ENCODE data around the gene CRNN.

The CRNN gene

GRCh38 chr1:152411134-152411533, 2.9 kb downstream of the CRNN start:
- no peaks in the 10 kb centered on the region for H3K4me1 ChIP-seq (ENCODE audit: control insufficient read depth, insufficient read depth, low read length)
- H3K4me3 ChIP-seq (ENCODE audit: low read length), result no peak overlapping the region
- no peak overlapping the region for H3K9ac ChIP-seq (ENCODE audit: low read length)
- H3K36me3 ChIP-seq (ENCODE audit: control insufficient read depth, insufficient read depth, low read length), result no peaks in the 10 kb centered on the region
- no peak overlapping the region for H3K27ac ChIP-seq (ENCODE audit: low read depth, low read length)
- H3K27me3 ChIP-seq (ENCODE audit: control insufficient read depth, insufficient read depth, low read length), result no peaks in the 10 kb centered on the region

- no peaks in the 10 kb centered on the region for H3K27me3 ChIP-seq (ENCODE audit: control insufficient read depth, insufficient read depth, low read length)
- H3K27ac ChIP-seq (ENCODE audit: low read depth, low read length), result no peak overlapping the region
Measured at GRCh38 chr1:152410599-152410998, 3.5 kb downstream of the CRNN start.

GRCh38 chr1:152410028-152410427, 4.0 kb downstream of the CRNN start:
- Histone ChIP-seq H3K27me3 (ENCODE audit: control insufficient read depth, insufficient read depth, low read length) (no peaks in the 10 kb centered on the region), H3K4me1 (ENCODE audit: control insufficient read depth, insufficient read depth, low read length) (no peaks in the 10 kb centered on the region), H3K9ac (ENCODE audit: low read length) (no peak overlapping the region), H3K27ac (ENCODE audit: low read depth, low read length) (no peak overlapping the region), H3K36me3 (ENCODE audit: control insufficient read depth, insufficient read depth, low read length) (no peaks in the 10 kb centered on the region), H3K4me3 (ENCODE audit: low read length) (no peak overlapping the region)

More at GRCh38 chr1:152410599-152410998, 3.5 kb downstream of the CRNN start:
- H3K4me1 ChIP-seq (ENCODE audit: control insufficient read depth, insufficient read depth, low read length), result no peaks in the 10 kb centered on the region
- no peak overlapping the region for H3K9ac ChIP-seq (ENCODE audit: low read length)
- H3K36me3 ChIP-seq (ENCODE audit: control insufficient read depth, insufficient read depth, low read length), result no peaks in the 10 kb centered on the region
- H3K4me3 ChIP-seq (ENCODE audit: low read length), result no peak overlapping the region

- Histone ChIP-seq H3K4me1 (ENCODE audit: control insufficient read depth, insufficient read depth, low read length) (no peaks in the 10 kb centered on the region), H3K27me3 (ENCODE audit: control insufficient read depth, insufficient read depth, low read length) (no peaks in the 10 kb centered on the region), H3K9ac (ENCODE audit: low read length) (no peak overlapping the region), H3K4me3 (ENCODE audit: low read length) (no peak overlapping the region), H3K27ac (ENCODE audit: low read depth, low read length) (no peak overlapping the region), H3K36me3 (ENCODE audit: control insufficient read depth, insufficient read depth, low read length) (no peaks in the 10 kb centered on the region)
Measured at GRCh38 chr1:152408664-152409063, 5.4 kb downstream of the CRNN start.

GRCh38 chr1:152398812-152399698, 15.0 kb downstream of the CRNN start:
- Histone ChIP-seq H3K4me1 (ENCODE audit: control insufficient read depth, insufficient read depth, low read length) (no peaks in the 10 kb centered on the region), H3K4me3 (ENCODE audit: low read length) (no peak overlapping the region), H3K9ac (ENCODE audit: low read length) (no peak overlapping the region), H3K27me3 (ENCODE audit: control insufficient read depth, insufficient read depth, low read length) (no peaks in the 10 kb centered on the region), H3K36me3 (ENCODE audit: control insufficient read depth, insufficient read depth, low read length) (no peaks in the 10 kb centered on the region), H3K27ac (ENCODE audit: low read depth, low read length) (no peak overlapping the region)

GRCh38 chr1:152397474-152397873, 16.6 kb downstream of the CRNN start:
- no peaks in the 10 kb centered on the region for H3K36me3 ChIP-seq (ENCODE audit: control insufficient read depth, insufficient read depth, low read length)
- H3K9ac ChIP-seq (ENCODE audit: low read length), result no peak overlapping the region
- no peak overlapping the region for H3K4me3 ChIP-seq (ENCODE audit: low read length)
- H3K4me1 ChIP-seq (ENCODE audit: control insufficient read depth, insufficient read depth, low read length), result no peaks in the 10 kb centered on the region
- no peak overlapping the region for H3K27ac ChIP-seq (ENCODE audit: low read depth, low read length)
- H3K27me3 ChIP-seq (ENCODE audit: control insufficient read depth, insufficient read depth, low read length), result no peaks in the 10 kb centered on the region

- H3K9ac ChIP-seq (ENCODE audit: low read length), result no peak overlapping the region
- no peaks in the 10 kb centered on the region for H3K4me1 ChIP-seq (ENCODE audit: control insufficient read depth, insufficient read depth, low read length)
- H3K27me3 ChIP-seq (ENCODE audit: control insufficient read depth, insufficient read depth, low read length), result no peaks in the 10 kb centered on the region
- H3K4me3 ChIP-seq (ENCODE audit: low read length), result no peak overlapping the region
- no peaks in the 10 kb centered on the region for H3K36me3 ChIP-seq (ENCODE audit: control insufficient read depth, insufficient read depth, low read length)
- H3K27ac ChIP-seq (ENCODE audit: low read depth, low read length), result no peak overlapping the region
Measured at GRCh38 chr1:152394151-152394550, 19.9 kb downstream of the CRNN start.

GRCh38 chr1:152392909-152393308, 21.2 kb downstream of the CRNN start:
- Histone ChIP-seq H3K9ac (ENCODE audit: low read length) (no peak overlapping the region), H3K4me3 (ENCODE audit: low read length) (no peak overlapping the region), H3K4me1 (ENCODE audit: control insufficient read depth, insufficient read depth, low read length) (no peaks in the 10 kb centered on the region), H3K27ac (ENCODE audit: low read depth, low read length) (no peak overlapping the region), H3K36me3 (ENCODE audit: control insufficient read depth, insufficient read depth, low read length) (no peaks in the 10 kb centered on the region), H3K27me3 (ENCODE audit: control insufficient read depth, insufficient read depth, low read length) (no peaks in the 10 kb centered on the region)

GRCh38 chr1:152388889-152389288, 25.2 kb downstream of the CRNN start:
- Histone ChIP-seq H3K27ac (ENCODE audit: low read depth, low read length) (no peak overlapping the region), H3K4me3 (ENCODE audit: low read length) (no peak overlapping the region), H3K4me1 (ENCODE audit: control insufficient read depth, insufficient read depth, low read length) (no peaks in the 10 kb centered on the region), H3K36me3 (ENCODE audit: control insufficient read depth, insufficient read depth, low read length) (no peaks in the 10 kb centered on the region), H3K27me3 (ENCODE audit: control insufficient read depth, insufficient read depth, low read length) (no peaks in the 10 kb centered on the region), H3K9ac (ENCODE audit: low read length) (no peak overlapping the region)

GRCh38 chr1:152386940-152387339, 27.1 kb downstream of the CRNN start:
- Histone ChIP-seq H3K4me1 (ENCODE audit: control insufficient read depth, insufficient read depth, low read length) (no peaks in the 10 kb centered on the region), H3K27me3 (ENCODE audit: control insufficient read depth, insufficient read depth, low read length) (no peaks in the 10 kb centered on the region), H3K9ac (ENCODE audit: low read length) (no peak overlapping the region), H3K36me3 (ENCODE audit: control insufficient read depth, insufficient read depth, low read length) (no peaks in the 10 kb centered on the region), H3K27ac (ENCODE audit: low read depth, low read length) (no peak overlapping the region), H3K4me3 (ENCODE audit: low read length) (no peak overlapping the region)

GRCh38 chr1:152380932-152381331, 33.1 kb downstream of the CRNN start:
- no peaks in the 10 kb centered on the region for H3K36me3 ChIP-seq (ENCODE audit: control insufficient read depth, insufficient read depth, low read length)
- no peaks in the 10 kb centered on the region for H3K27me3 ChIP-seq (ENCODE audit: control insufficient read depth, insufficient read depth, low read length)
- H3K27ac ChIP-seq (ENCODE audit: low read depth, low read length), result no peak overlapping the region
- H3K9ac ChIP-seq (ENCODE audit: low read length), result no peak overlapping the region
- H3K4me3 ChIP-seq (ENCODE audit: low read length), result no peak overlapping the region
- no peaks in the 10 kb centered on the region for H3K4me1 ChIP-seq (ENCODE audit: control insufficient read depth, insufficient read depth, low read length)

- H3K27me3 ChIP-seq (ENCODE audit: control insufficient read depth, insufficient read depth, low read length), result no peaks in the 10 kb centered on the region
- H3K4me3 ChIP-seq (ENCODE audit: low read length), result no peak overlapping the region
- H3K4me1 ChIP-seq (ENCODE audit: control insufficient read depth, insufficient read depth, low read length), result no peaks in the 10 kb centered on the region
- H3K9ac ChIP-seq (ENCODE audit: low read length), result no peak overlapping the region
- no peaks in the 10 kb centered on the region for H3K36me3 ChIP-seq (ENCODE audit: control insufficient read depth, insufficient read depth, low read length)
- no peak overlapping the region for H3K27ac ChIP-seq (ENCODE audit: low read depth, low read length)
Measured at GRCh38 chr1:152374451-152374850, 39.6 kb downstream of the CRNN start.

GRCh38 chr1:152372672-152373071, 41.4 kb downstream of the CRNN start:
- Histone ChIP-seq H3K4me3 (ENCODE audit: low read length) (no peak overlapping the region), H3K9ac (ENCODE audit: low read length) (no peak overlapping the region), H3K4me1 (ENCODE audit: control insufficient read depth, insufficient read depth, low read length) (no peaks in the 10 kb centered on the region), H3K27me3 (ENCODE audit: control insufficient read depth, insufficient read depth, low read length) (no peaks in the 10 kb centered on the region), H3K36me3 (ENCODE audit: control insufficient read depth, insufficient read depth, low read length) (no peaks in the 10 kb centered on the region), H3K27ac (ENCODE audit: low read depth, low read length) (no peak overlapping the region)

All from rectal smooth muscle tissue (tissue), 1 donor.